Measurements from ENCODE around the gene SLC25A10.

SLC25A10 gene

DNA sequence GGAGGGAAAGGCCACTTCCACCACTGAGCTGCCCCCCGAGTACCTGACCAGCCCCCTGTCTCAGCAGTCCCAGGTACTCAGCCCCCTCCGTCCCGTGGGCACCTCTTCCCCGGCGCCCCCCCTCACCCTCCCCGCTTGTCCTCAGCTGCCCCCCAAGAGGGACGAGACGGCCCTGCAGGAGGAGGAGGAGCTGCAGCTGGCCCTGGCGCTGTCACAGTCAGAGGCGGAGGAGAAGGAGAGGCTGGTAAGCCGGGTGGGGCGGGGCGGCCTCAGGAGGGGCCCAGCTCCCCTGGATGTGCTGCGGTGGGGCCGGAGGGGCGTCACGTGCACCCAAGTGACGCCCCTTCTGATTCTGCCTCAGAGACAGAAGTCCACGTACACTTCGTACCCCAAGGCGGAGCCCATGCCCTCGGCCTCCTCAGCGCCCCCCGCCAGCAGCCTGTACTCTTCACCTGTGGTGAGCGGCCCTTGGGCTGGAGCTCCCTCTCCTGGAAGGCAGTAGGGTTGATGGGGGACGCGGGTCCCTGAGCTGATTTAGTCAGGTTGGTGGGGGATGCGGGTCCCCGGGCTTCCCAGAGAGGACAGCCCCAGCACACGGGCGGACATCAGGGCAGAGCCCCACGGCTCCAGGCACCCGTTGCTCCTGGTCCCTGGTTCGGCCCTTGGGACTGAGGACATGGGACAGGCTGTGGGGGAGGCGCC lies 18.4 kb upstream of the SLC25A10 start:
- TF ChIP-seq, protein P1, sequence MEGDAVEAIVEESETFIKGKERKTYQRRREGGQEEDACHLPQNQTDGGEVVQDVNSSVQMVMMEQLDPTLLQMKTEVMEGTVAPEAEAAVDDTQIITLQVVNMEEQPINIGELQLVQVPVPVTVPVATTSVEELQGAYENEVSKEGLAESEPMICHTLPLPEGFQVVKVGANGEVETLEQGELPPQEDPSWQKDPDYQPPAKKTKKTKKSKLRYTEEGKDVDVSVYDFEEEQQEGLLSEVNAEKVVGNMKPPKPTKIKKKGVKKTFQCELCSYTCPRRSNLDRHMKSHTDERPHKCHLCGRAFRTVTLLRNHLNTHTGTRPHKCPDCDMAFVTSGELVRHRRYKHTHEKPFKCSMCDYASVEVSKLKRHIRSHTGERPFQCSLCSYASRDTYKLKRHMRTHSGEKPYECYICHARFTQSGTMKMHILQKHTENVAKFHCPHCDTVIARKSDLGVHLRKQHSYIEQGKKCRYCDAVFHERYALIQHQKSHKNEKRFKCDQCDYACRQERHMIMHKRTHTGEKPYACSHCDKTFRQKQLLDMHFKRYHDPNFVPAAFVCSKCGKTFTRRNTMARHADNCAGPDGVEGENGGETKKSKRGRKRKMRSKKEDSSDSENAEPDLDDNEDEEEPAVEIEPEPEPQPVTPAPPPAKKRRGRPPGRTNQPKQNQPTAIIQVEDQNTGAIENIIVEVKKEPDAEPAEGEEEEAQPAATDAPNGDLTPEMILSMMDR (IDR thresholded peaks at IDR 0.05; ENCODE audit: insufficient read depth, low read depth, low read length, missing control alignments), result no peak
- H3K4me3 ChIP-seq (ENCODE audit: low read depth, low read length), result no peak overlapping the region
- no peak for DNase-seq (ENCODE audit: low read depth)

DNA sequence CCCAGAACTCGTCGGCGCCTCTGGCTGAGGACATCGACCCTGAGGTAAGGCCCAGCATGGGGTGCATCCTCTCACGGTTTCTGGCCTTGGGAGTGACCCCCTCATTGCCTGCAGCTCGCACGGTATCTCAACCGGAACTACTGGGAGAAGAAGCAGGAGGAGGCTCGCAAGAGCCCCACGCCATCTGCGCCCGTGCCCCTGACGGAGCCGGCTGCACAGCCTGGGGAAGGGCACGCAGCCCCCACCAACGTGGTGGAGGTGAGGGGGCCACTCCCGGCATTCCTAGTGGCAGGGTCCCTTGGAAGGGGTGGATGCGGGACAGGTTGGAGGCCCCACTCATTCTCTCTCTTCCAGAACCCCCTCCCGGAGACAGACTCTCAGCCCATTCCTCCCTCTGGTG lies 17.3 kb upstream of the SLC25A10 start:
- no peak for DNase-seq (ENCODE audit: low read depth)
- TF ChIP-seq, protein P1 (IDR thresholded peaks at IDR 0.05; ENCODE audit: insufficient read depth, low read depth, low read length, missing control alignments), result no peak
- no peak overlapping the region for H3K4me3 ChIP-seq (ENCODE audit: low read depth, low read length)

DNA sequence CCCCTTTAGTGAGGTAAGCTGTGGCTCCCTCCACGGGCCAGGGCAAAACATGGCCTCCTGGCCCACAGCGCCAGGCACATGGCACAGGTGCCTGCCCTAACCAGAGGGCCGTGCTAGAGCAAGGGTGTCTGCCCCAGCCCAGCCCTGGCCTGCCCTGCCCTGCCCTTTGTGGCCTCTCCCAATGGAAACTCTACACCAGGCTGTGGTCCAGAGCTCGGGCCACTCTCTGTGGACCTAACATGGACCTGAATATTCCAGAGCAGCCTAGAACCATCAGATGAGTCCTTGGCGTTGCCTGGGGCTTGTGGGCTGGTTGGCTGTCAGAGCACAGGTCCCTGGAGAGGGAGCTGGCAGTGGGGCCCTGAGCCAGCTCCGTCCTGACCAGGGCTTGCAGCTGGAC lies 16.9 kb upstream of the SLC25A10 start:
- TF ChIP-seq, protein P1 (IDR thresholded peaks at IDR 0.05; ENCODE audit: insufficient read depth, low read depth, low read length, missing control alignments), result no peak
- no peak for DNase-seq (ENCODE audit: low read depth)
- no peak overlapping the region for H3K4me3 ChIP-seq (ENCODE audit: low read depth, low read length)

DNA sequence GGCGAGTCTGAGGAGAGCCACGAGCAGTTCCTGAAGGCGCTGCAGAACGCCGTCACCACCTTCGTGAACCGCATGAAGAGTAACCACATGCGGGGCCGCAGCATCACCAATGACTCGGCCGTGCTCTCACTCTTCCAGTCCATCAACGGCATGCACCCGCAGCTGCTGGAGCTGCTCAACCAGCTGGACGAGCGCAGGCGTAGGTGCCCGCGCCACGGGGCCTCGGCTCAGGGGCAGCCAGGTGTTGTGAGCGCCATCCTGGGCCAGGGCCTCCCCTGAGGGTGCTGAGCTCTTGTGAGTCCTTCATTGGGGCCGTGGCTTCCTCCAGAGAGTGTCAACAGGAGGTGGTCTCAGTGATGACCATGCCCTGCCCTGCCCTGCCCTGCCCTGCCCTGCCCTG lies 16.3 kb upstream of the SLC25A10 start:
- no peak overlapping the region for H3K4me3 ChIP-seq (ENCODE audit: low read depth, low read length)
- no peak for DNase-seq (ENCODE audit: low read depth)
- TF ChIP-seq, protein P1 (IDR thresholded peaks at IDR 0.05; ENCODE audit: insufficient read depth, low read depth, low read length, missing control alignments), result no peak

DNA sequence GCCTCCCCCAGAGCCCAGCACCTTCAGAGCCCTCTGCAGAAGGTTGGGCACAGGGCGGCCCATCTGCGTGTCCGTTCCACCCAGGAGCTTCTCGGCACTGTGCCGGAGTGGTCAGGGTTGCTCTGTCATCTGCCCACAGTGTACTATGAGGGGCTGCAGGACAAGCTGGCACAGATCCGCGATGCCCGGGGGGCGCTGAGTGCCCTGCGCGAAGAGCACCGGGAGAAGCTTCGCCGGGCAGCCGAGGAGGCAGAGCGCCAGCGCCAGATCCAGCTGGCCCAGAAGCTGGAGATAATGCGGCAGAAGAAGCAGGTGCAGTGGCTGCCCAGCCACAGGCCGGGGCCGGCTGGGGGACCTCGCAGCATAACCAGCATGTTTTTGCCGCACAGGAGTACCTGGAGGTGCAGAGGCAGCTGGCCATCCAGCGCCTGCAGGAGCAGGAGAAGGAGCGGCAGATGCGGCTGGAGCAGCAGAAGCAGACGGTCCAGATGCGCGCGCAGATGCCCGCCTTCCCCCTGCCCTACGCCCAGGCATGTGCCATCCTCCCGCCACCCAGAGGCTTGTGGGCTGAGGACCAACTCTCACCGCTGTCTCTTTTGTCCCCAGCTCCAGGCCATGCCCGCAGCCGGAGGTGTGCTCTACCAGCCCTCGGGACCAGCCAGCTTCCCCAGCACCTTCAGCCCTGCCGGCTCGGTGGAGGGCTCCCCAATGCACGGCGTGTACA lies 15.7 kb upstream of the SLC25A10 start:
- TF ChIP-seq, protein P1 (IDR thresholded peaks at IDR 0.05; ENCODE audit: insufficient read depth, low read depth, low read length, missing control alignments), result no peak
- H3K4me3 ChIP-seq (ENCODE audit: low read depth, low read length), result no peak overlapping the region
- no peak for DNase-seq (ENCODE audit: low read depth)

DNA sequence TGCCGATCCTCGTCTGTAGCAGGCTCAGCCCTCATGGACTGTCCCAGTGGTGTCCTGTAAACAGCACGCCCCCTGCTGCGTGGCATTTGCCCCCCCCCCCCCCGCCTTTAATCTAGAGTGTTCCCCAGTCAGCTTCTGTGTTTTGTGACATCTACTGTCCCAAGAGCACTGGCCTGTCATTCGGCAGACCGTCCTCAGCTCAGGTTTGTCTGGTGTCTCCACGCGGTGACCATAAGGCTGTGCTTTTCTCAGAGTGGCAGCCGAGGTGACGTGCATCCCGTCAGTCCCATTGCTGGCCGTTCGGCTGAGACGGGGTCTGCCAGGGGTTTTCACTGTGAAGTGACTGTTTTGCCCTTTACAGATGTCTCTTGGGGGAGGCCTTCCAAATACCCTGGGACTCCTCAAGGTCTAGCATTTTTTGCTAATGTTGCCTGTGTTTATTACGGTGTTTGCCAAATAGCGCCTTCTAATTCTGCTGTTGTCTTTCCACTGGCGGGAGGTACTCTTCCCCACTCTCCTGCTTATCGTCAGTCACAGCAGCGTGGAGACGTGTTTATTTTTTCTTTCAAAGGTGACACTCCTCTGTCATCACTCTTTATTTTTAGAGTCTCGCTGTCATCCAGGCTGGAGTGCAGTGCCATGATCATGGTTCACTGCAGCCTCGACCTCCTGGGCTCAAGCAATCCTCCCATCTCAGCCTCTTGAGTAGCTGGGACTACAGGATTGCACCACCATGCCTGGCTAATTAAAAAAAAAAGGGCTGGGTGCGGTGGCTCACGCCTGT lies 14.6 kb upstream of the SLC25A10 start:
- H3K4me3 ChIP-seq (ENCODE audit: low read depth, low read length), result no peak overlapping the region
- TF ChIP-seq, protein P1 (IDR thresholded peaks at IDR 0.05; ENCODE audit: insufficient read depth, low read depth, low read length, missing control alignments), result no peak
- no peak for DNase-seq (ENCODE audit: low read depth)
